ENCODE measurements around the gene HSPA8.
"Not testable (repeated sequence)": the region's sequence is repeated elsewhere in the genome, so short reads cannot be mapped to it uniquely, and the experiment has no call there.

HSPA8 gene

GRCh38 chr11:123069908-123070821 is 8.2 kb upstream of the HSPA8 start:
- no peak for DNase-seq

- DNase-seq, result no peak
Observed at GRCh38 chr11:123065621-123066020, 3.7 kb upstream of the HSPA8 start.

- peak; percentile 75 for DNase-seq
Observed at GRCh38 chr11:123063826-123064657, 2.1 kb upstream of the HSPA8 start.

- peak; percentile 88 for DNase-seq
Observed at GRCh38 chr11:123062892-123063825, 1.2 kb upstream of the HSPA8 start.

GRCh38 chr11:123062158-123062891 is 389 bp upstream of the HSPA8 start:
- DNase-seq, result peak; percentile 100

- DNase-seq, result peak; percentile 73
Observed at GRCh38 chr11:123060277-123061000, 1.5 kb downstream of the HSPA8 start.

- not testable (repeated sequence) for DNase-seq
Observed at GRCh38 chr11:123059041-123059920, 2.7 kb downstream of the HSPA8 start.

GRCh38 chr11:123057661-123058305 is 4.2 kb downstream of the HSPA8 start:
- DNase-seq, result no peak

- no peak for DNase-seq
Observed at GRCh38 chr11:123056835-123057491, 5.0 kb downstream of the HSPA8 start.

- DNase-seq, result peak; percentile 37
Observed at GRCh38 chr11:123055191-123055901, 6.6 kb downstream of the HSPA8 start.

- DNase-seq, result peak; percentile 93
Observed at GRCh38 chr11:123054301-123055065, 7.5 kb downstream of the HSPA8 start.

- DNase-seq, result no peak
Observed at GRCh38 chr11:123052901-123053721, 8.8 kb downstream of the HSPA8 start.

GRCh38 chr11:123051634-123052033 is 10.3 kb downstream of the HSPA8 start:
- DNase-seq, result no peak

GRCh38 chr11:123051146-123051545 is 10.8 kb downstream of the HSPA8 start:
- no peak for DNase-seq

GRCh38 chr11:123047947-123048293 is 14.0 kb downstream of the HSPA8 start:
- DNase-seq, result no peak

GRCh38 chr11:123047266-123047946 is 14.5 kb downstream of the HSPA8 start:
- no peak for DNase-seq

All from NCI-H526 treated with DMSO at 0.1 percent for 48 hours (cell line).